NCI-H1694 (cell line): ENCODE measurements around the gene CCNO.

ENCODE experiments used
- DNase-seq: peaks from one replicate; lab custom pipeline; 2025; lab: John Stamatoyannopoulos, UW

Gene CCNO

DNA sequence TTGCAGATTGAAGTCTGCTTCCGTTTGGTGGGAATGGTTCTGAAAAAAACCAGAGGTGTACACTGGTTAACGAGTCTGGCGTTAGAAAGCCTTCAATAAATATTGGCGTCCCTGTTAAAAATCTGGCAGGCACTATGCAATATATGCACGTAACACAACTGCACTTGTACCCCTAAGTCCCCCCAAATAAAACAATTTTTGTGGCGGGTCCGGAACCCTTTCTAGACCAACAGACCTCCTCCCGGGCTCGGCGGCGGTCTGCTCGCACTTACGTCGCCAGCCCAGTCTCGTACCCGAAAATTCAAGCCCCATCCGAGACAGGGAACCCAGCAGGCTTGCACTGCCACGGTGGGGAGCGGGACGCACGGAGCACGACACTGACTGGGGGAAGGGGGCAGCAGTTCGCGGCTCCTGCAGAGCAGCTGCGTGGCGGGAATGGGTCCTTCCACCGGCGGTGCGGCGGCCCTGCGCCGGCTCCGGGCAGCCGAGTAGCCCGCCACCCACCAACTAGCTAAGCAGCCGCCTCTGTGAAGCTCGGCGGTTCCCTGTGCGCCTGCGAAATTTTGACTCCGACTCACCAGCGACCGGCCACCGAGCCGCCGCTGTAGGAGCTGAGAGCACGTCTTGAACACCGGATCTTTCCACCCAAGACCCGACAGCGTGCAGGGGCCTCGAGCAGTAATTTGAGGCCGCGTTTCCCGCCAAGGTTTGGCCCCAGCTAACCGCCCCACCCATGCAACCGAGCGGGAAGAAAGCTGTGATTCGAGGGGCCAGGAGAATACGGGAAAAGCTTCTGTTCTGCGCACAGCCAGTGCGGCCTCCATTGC lies 10.2 kb downstream of the CCNO start:
- DNase-seq: no peak

DNA sequence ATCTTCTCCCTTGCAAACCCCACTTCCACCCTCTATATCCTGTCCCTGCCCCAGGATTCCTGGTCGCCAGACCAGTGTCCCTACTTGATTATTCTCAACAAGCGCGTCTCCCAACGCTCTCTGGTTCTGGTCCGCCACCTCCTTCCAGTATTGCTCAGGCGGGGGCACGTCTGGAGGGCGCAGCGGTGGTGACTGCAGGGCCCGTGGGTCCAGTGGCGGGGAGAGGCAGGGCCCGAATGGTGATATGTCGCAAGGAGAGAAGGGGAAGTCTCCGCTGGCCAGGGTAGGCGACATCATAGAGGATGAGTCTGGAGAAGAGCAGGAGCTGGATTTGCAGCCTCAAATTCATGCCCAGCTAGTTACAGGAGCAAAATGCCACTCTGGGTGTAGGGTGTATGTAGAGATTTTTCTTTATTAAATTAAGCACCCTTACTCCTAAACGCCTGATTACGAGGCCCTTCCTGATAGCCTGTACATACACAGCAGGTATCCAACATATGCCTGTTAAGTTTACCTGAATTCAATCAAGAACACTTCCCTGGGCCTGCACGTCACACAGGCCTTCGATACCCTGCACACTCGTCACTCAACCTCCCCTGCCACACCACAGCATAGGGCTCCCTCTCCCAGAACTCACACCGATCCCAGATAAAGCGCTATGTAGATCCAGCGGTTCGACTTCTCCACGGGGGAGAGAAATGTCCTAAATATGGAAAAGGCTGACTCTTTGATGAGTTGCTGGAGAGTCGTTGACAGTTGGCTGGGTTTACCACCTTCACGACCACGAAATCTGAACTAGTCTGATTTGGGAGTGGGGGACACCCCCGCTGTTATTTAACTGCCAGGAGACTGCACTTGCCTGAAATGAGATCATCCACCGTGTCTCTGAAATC lies 11.1 kb downstream of the CCNO start:
- no peak for DNase-seq

DNA sequence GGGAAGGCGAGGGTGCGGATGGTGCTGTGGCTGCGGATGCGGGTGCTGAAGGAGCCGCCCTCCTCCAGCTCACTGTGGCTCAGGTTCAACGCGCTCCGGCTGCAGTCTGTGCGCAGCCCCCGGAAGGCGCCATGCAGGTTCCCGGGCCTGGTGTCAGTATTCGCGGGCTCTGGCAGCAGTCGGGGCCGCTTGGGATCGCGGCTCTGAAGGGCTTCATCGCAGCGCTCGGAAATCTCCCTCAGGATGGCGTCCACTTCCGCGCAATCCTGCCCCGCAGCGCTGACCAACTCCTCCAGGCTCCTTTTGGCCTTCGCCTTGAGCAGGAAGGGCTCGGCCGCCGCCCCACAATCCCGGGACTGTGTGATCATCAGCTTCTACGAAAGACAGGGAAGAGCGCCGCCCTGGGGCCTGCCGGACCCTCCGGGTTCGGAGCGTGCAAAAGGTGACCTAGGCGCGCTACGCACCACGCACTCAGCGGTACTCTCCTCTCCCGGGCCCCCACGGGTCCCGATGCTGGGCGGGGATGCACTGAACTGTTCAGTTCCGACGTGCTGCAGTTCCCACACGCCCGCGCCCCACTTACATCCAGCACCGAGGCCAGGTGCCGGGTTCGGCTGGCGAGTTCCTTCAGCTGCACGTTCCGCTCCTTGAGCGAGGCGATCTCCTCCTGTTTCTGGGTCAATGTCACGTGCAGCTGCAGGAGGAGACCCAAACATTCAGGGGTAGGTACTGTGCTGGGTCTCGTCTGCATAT lies 12.8 kb downstream of the CCNO start:
- no peak for DNase-seq

DNA sequence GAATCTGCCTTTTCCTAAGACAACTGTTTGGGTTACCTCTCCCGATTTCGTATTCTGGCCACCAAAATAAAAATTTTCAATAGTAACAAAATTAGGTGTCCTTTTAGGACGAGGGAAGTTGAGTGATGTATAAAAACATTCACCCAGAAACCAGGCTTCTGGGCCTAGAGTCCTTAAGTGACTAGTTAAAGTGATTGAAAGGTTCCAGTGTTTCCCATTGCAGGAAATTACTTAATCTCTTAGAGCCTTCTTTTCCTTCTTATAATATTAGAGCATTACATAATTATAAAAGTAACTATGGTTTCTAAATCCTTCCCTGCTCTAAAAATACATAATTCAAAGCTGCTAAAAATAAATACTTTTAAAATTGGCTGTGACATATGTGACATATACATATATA lies 13.6 kb downstream of the CCNO start:
- no peak for DNase-seq

DNA sequence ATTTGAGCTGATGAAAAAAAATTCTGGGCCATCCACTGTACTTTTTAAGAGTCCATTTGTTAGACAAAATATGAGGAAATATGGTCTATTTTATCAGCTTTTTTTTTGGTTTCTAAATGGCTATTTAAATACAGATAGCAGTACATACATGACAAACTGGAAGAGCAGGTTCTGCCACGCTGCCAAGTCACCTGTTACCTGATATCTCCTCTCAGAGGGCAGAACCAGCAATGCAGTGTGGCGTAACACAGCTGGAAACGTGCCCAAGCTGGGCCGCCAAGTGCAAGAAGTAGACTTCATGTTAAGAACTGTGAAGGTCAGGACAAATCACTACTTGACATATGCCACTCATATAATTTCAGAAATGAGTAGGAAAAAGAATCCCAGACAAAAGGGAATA lies 14.4 kb downstream of the CCNO start:
- DNase-seq: no peak

DNA sequence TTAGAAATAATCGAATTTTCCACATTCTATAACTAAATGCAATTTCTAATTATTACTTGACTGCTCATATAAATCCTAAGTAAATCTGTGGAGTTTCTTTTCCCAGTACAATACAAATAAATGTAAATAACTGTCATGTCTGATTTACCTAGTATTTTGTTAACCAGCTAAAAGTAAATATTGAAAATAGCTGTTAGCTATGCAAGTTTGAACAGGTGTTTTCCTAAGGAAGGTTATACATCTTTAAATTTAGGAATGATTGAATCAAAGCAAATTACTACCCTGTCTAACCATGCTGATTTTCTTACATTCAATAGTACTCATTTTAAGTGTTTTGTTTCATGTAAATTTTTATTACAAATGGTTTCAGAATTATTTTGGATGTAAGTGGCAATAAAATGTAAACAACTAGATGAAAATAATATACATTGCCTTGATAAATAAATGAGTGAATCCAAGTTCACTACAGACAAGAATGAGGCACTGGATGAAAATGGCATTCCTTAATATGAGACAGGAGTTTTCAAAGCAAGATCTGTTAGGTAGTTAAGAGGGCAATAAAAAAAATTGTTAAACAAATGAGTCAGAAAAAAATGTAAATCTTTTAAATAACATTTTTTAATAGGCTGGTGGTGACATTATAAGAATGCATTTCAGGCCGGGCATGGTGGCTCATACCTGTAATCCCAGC lies 22.1 kb downstream of the CCNO start:
- DNase-seq: no peak

DNA sequence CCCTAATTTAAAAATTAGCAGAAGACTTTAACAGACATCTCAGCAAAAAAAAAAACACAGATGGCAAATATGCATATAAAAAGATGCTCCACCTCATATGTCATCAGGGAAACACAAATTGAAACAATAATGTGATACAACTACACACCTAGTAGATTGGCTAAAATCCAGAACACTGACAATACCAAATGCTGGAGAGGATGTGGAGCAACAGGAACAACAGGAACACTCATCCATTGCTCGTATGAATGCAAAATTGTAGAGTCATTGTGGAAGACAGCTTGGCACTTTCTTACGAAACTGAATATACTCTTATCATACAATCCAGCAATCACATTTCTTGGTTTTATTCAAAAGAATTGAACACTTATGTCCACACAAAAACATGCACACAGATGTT lies 28.4 kb downstream of the CCNO start:
- DNase-seq: no peak

DNA sequence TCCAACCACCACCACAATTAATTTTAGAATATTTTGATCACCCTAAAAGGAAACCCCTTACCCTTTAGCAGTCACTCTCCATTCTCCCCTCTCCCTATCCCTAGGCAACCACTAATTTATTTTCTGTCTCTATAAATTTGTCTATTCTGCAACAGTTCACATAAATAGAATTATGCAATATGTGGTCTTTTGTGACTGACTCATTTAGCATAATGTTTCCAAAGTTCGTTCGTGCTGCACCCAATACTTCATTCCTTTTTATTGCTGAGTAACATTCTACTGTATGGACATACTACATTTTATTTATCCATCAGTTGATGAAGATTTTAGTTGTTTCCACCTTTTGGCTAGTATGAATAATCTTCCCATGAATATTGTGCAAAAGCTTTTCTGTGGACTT lies 42.2 kb downstream of the CCNO start:
- DNase-seq: no peak

DNA sequence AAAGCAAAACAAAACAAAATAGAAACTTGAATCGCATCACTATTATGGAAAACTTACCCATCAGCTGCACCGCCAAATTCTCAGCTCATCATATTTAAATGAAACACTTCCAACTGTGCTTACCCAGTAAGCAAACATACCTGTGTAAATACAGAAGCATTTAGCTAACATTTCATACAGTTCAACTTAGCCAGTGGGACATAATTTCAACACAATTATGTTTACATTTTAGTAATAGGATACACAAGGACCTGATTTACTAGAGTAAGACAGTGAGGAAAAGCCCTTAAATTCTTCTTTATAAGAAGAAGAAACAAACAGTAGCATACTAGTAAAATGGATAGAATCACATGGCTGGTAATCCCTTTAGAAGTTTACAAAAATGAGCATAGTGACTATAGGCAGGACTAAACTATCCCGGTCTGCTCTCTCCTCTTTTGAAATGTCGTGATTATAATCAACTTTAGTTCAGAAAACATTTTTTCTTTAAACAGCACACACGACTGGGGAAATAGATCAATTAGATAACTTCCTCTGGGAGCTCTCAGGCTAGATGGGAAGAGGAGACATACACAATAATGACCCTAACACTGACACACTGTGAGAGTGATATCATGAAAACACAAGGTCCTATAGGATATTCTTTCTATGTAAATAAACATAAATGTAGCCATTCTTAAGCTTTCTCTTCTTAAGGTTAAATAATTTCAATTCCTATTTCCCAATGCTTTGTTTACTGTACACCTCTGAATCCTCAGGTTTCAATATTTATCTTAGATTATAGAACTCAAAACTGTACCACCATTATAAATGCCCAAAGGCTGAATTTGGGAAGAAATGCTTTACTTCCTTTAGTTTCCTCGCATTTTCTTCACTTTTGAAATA lies 44.5 kb downstream of the CCNO start:
- DNase-seq: no peak

DNA sequence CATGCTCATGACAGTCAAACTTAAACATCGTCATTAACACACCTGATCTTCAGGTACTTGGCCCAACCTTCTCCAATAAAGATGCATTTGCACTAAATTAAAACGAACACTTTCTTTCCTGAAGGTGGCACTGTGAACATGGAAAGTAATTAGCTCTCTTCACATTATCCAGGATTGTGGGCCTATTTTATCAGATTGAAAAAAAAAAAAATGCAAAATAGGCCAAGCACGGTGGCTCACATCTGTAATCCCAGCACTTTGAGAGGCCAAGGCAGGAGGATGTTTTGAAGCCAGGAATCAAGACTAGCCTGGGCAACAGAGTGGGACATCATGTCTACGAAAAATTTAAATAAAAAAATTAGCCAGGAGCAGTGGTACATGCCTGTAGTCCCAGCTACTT lies 46.0 kb downstream of the CCNO start:
- peak; percentile 67 for DNase-seq
